K562 (cell line): ENCODE results near the gene SLC37A4. TPM values are rescaled to one million over a fixed set of nuclear protein-coding genes. Genes with fewer than 3 reads are reported as not detected.
A peak's percentile ranks its signal among the peaks of the same experiment; 100 is the strongest.

Experiments
- BDP1 ChIP-seq: IDR thresholded peaks from 3 replicates; pipeline ENCODE4 v1.6.1; 2011; ENCODE audit not compliant: insufficient read length, insufficient read depth
- E2F5 ChIP-seq: sonication (generic); formaldehyde crosslinking; IDR thresholded peaks from 2 replicates; pipeline ENCODE4 v1.8.0; 2022; ENCODE audit warnings: mild to moderate bottlenecking, missing genetic modification reagents
- GATAD2B ChIP-seq: fragments of 450-650 bp; IDR thresholded peaks from 2 replicates; pipeline ENCODE4 v1.6.1; 2017; ENCODE audit warnings: mild to moderate bottlenecking, borderline replicate concordance
- HEY1 ChIP-seq: fragments of 250-450 bp; sonication (Bioruptor Pico); IDR thresholded peaks from 2 replicates; pipeline ENCODE4 v1.5.0; 2020; ENCODE audit warnings: mild to moderate bottlenecking, moderate library complexity, borderline replicate concordance
- PPARD ChIP-seq: fragments of 250-450 bp; sonication (Bioruptor Pico); IDR thresholded peaks from 2 replicates; pipeline ENCODE4 v1.8.0; 2022; ENCODE audit warnings: inconsistent platforms, mild to moderate bottlenecking, moderate library complexity
- ZNF12 ChIP-seq: sonication (generic); formaldehyde crosslinking; IDR thresholded peaks from 2 replicates; pipeline ENCODE4 v1.4.0; 2020; ENCODE audit warnings: mild to moderate bottlenecking, missing genetic modification reagents
- ZNF512 ChIP-seq: IDR thresholded peaks from 2 replicates; pipeline ENCODE4 v1.6.1; 2016; ENCODE audit warnings: missing genetic modification characterization, missing compliant biosample characterization
- polyA plus RNA-seq, 8 experiments: library from polyadenylated mRNA; depleted of rRNA in 4 of 8; stranded (reverse) in 5 of 8; unstranded in 3 of 8; fragments of >200 nt; fragmentation: Nextera tagmentation in 2 of 8; fragmentation: Illumina TruSeq in 1 of 8; extraction: Ambion mirVana in 2 of 8; extraction: Trizol in 1 of 8; gene quantifications; 2 replicates each; pipeline versions ENCODE4 v1.2.1 to v1.2.3, GENCODE V29; 2011 to 2014; ENCODE audit warnings: inconsistent platforms in 1 of 8, missing spikeins in 1 of 8
- total RNA-seq, 7 experiments: library from RNA; depleted of rRNA in 6 of 7; stranded (reverse); fragments of >200 nt in 6 of 7; fragmentation: Illumina TruSeq in 2 of 7; extraction: Trizol in 2 of 7; gene quantifications; 2 replicates each; pipeline versions ENCODE4 v1.2.1 to v1.2.3, GENCODE V29; 2011 to 2021; ENCODE audit warnings: low replicate concordance in 1 of 7
- TF ChIP-seq, protein P1 (sequence below): fragments of 450-650 bp; IDR thresholded peaks from 2 replicates; pipeline ENCODE4 v1.6.1; 2018; ENCODE audit not compliant: partially characterized antibody

SLC37A4 gene
- total and polyA plus RNA-seq, 9 of the 15 experiments (the other 6 are each of a cell fraction or from before 2014, with no cell fraction given), result 24.7 to 73.9 (median 40.7) TPM

DNA sequence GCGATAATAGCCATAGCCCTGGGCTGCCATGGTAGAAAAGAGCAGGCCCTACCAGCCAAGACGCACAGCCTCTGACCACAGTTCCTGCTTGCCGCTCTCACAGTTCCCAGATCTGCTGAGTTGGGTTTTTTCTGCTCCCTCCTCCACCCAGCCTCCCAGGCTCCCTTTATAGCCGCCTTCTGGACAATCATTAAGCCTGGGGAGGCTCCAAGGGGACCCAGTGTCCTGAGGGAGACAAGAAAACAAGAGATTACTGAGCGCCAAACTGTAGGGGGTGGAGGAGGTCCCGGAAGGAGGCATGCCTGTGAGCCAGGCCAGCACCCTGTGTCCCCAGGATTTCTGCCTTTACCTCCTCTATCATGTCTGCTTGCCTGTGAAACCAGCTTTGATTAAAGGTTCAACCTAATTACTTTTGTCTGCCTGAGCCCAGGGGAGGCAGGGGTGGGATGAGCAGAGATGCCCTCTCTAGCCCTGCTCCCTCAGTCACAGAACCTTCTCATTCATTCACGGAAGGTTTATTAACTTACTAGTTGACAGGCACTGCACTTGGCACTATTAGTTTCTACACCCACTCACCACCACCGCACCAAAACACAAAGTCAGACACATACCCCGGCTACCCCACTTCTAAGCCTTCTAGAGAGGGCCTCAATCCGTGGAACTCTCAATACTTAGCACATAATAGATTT lies 1.2 kb downstream of the SLC37A4 start (continued):
- TF ChIP-seq E2F5 (CRISPR knock-in tag), result no peak
- TF ChIP-seq, protein P1, sequence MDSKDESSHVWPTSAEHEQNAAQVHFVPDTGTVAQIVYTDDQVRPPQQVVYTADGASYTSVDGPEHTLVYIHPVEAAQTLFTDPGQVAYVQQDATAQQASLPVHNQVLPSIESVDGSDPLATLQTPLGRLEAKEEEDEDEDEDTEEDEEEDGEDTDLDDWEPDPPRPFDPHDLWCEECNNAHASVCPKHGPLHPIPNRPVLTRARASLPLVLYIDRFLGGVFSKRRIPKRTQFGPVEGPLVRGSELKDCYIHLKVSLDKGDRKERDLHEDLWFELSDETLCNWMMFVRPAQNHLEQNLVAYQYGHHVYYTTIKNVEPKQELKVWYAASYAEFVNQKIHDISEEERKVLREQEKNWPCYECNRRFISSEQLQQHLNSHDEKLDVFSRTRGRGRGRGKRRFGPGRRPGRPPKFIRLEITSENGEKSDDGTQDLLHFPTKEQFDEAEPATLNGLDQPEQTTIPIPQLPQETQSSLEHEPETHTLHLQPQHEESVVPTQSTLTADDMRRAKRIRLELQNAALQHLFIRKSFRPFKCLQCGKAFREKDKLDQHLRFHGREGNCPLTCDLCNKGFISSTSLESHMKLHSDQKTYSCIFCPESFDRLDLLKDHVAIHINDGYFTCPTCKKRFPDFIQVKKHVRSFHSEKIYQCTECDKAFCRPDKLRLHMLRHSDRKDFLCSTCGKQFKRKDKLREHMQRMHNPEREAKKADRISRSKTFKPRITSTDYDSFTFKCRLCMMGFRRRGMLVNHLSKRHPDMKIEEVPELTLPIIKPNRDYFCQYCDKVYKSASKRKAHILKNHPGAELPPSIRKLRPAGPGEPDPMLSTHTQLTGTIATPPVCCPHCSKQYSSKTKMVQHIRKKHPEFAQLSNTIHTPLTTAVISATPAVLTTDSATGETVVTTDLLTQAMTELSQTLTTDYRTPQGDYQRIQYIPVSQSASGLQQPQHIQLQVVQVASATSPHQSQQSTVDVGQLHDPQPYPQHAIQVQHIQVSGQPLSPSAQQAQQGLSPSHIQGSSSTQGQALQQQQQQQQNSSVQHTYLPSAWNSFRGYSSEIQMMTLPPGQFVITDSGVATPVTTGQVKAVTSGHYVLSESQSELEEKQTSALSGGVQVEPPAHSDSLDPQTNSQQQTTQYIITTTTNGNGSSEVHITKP, result peak; percentile 9
- TF ChIP-seq ZNF12, result 0 out of 2 replicates have a peak, but pooled peaks have one; percentile 16
- no peak for TF ChIP-seq ZNF512 (tag)
- no peak for TF ChIP-seq GATAD2B
- no peak for TF ChIP-seq BDP1
- no peak for TF ChIP-seq HEY1 (CRISPR knock-in tag)
- TF ChIP-seq PPARD, result no peak
